B cell (primary cell): Measurements from ENCODE around the gene PTCD2. TPM values are rescaled to one million over a fixed set of nuclear protein-coding genes. Genes with fewer than 3 reads are reported as not detected.

Source experiments
- ATAC-seq: fragments of 200-7000 bp; cut with Tn5 transposase; one replicate; pipeline ENCODE4 v1.10.0; 2021; ENCODE audit warnings: low read depth, mild to moderate bottlenecking, moderate number of reproducible peaks, moderate library complexity
- CTCF ChIA-PET: fragments of 350-600 bp; sonication (Branson Sonifier 250); formaldehyde crosslinking; loops from one replicate; lab custom pipeline; 2021; ENCODE audit warnings: antibody characterized with exemption, inconsistent platforms; lab: Charles Lee
- POLR2A ChIA-PET: fragments of 350-600 bp; sonication (Branson Sonifier 250); formaldehyde crosslinking; loops from one replicate; lab custom pipeline; 2021; ENCODE audit warnings: antibody characterized with exemption; lab: Charles Lee
- DNase-seq: peaks from one replicate; pipeline ENCODE4 v3.0.0; 2013
- H2AFZ ChIP-seq: 2 replicates; pipeline ENCODE4 v1.6.1; 2012; ENCODE audit warnings: mild to moderate bottlenecking, low read depth, low read length; ENCODE audit not compliant: insufficient read depth, poor library complexity, severe bottlenecking
- H3K27ac ChIP-seq, 2 donors: 1 replicate in 1 of 2; 2 replicates in 1 of 2; pipeline ENCODE4 v1.5.1; 2012 to 2013; ENCODE audit warnings: low read length in 2 of 2, mild to moderate bottlenecking in 2 of 2, moderate library complexity in 1 of 2
- H3K27me3 ChIP-seq, 4 experiments: fragments of 200-600 bp in 1 of 4; sonication (generic) in 1 of 4; replicated peaks in 1 of 4; 1 replicate in 2 of 4; 2 replicates in 2 of 4; pipeline versions ENCODE4 v1.6.1 to v1.7.0; 2013 to 2016; ENCODE audit warnings: low read length in 3 of 4, mild to moderate bottlenecking in 2 of 4, mixed read lengths in 1 of 4, moderate library complexity in 1 of 4; ENCODE audit not compliant: insufficient read depth in 4 of 4, control insufficient read depth in 3 of 4; ENCODE audit errors: control extremely low read depth in 1 of 4
- H3K36me3 ChIP-seq, 2 experiments: replicated peaks in 1 of 2; 1 replicate in 1 of 2; 2 replicates in 1 of 2; pipeline versions ENCODE4 v1.6.1 to v1.7.1; 2013; ENCODE audit warnings: low read length in 1 of 2; ENCODE audit not compliant: insufficient read depth in 2 of 2, control insufficient read depth in 1 of 2; ENCODE audit errors: control extremely low read depth in 1 of 2, extremely low read depth in 1 of 2
- H3K4me1 ChIP-seq, 2 donors: fragments of 200-600 bp in 1 of 2; sonication (generic) in 1 of 2; 1 replicate in 1 of 2; 2 replicates in 1 of 2; pipeline versions ENCODE4 v1.5.1 to v1.6.1; 2013 to 2017; ENCODE audit warnings: low read length in 2 of 2; ENCODE audit not compliant: control insufficient read depth in 2 of 2, insufficient read depth in 2 of 2
- H3K4me2 ChIP-seq: replicated peaks from 2 replicates; pipeline ENCODE3; 2012; ENCODE audit warnings: mild to moderate bottlenecking, low read depth, low read length; ENCODE audit not compliant: poor library complexity, severe bottlenecking
- H3K4me3 ChIP-seq, 5 experiments: fragments of 200-600 bp in 1 of 5; sonication (generic) in 1 of 5; 1 replicate in 3 of 5; 2 replicates in 2 of 5; pipeline versions ENCODE4 v1.5.1 to v1.7.0; 2011 to 2016; ENCODE audit warnings: low read length in 4 of 5, mild to moderate bottlenecking in 4 of 5, low read depth in 2 of 5, control low read depth in 1 of 5, moderate library complexity in 1 of 5; ENCODE audit not compliant: insufficient read depth in 1 of 5; ENCODE audit errors: control extremely low read depth in 1 of 5, extremely low read depth in 1 of 5
- H3K79me2 ChIP-seq: fragments of 200-600 bp; sonication (generic); one replicate; pipeline ENCODE4 v1.6.0; 2016; ENCODE audit warnings: low read length; ENCODE audit not compliant: control insufficient read depth, insufficient read depth
- H3K9ac ChIP-seq: fragments of 200-600 bp; sonication (generic); 2 replicates; pipeline ENCODE4 v1.6.1; 2017; ENCODE audit warnings: mild to moderate bottlenecking, low read length, moderate library complexity
- H3K9me3 ChIP-seq, 3 donors: one replicate each; pipeline versions ENCODE4 v1.6.1 to v1.7.1; 2013; ENCODE audit warnings: low read length in 2 of 3; ENCODE audit not compliant: control insufficient read depth in 2 of 3, insufficient read depth in 1 of 3; ENCODE audit errors: control extremely low read depth in 1 of 3
- H4K20me1 ChIP-seq: 2 replicates; pipeline ENCODE4 v1.6.0; 2012; ENCODE audit warnings: mild to moderate bottlenecking, low read length; ENCODE audit not compliant: insufficient read depth, control insufficient read depth, poor library complexity, severe bottlenecking
- H3K27ac Mint-ChIP-seq: one replicate; pipeline ENCODE4 v1.8.0; 2021; ENCODE audit warnings: mixed read lengths
- H3K27me3 Mint-ChIP-seq: one replicate; pipeline ENCODE4 v1.8.0; 2021; ENCODE audit warnings: mixed read lengths
- H3K4me1 Mint-ChIP-seq: one replicate; pipeline ENCODE4 v1.8.0; 2021; ENCODE audit warnings: mixed read lengths
- H3K4me3 Mint-ChIP-seq: one replicate; pipeline ENCODE4 v1.8.0; 2021; ENCODE audit warnings: mixed read lengths
- H3K9me3 Mint-ChIP-seq: one replicate; pipeline ENCODE4 v1.8.0; 2022; ENCODE audit warnings: mixed read lengths; ENCODE audit not compliant: insufficient read depth
- CTCF ChIP-seq: fragments of 200-600 bp; IDR thresholded peaks from one replicate; pipeline ENCODE4 v1.8.0; 2022; ENCODE audit warnings: antibody characterized with exemption, mild to moderate bottlenecking
- EZH2 ChIP-seq: IDR thresholded peaks from 2 replicates; pipeline ENCODE4 v1.6.1; 2012; ENCODE audit warnings: borderline replicate concordance, low read depth, mild to moderate bottlenecking, moderate library complexity, low read length; ENCODE audit not compliant: insufficient read depth, poor library complexity, severe bottlenecking
- WGBS: methylation state at CpG from one replicate; pipeline ENCODE4 v1.1.5; 2013; ENCODE audit warnings: missing lambda C conversion rate; ENCODE audit not compliant: insufficient coverage; 5-methylcytosine and 5-hydroxymethylcytosine counted together
- intact Hi-C: fragments of 100-400 bp; cut with micrococcal nuclease; formaldehyde crosslinking; loops from one replicate; pipeline ENCODE4 v1.10.0; 2022
- polyA plus RNA-seq: library from polyadenylated mRNA; depleted of rRNA; stranded (reverse); fragments of >200 nt; gene quantifications from 2 replicates; pipeline ENCODE4 v1.2.3, GENCODE V29; 2012
- total RNA-seq, 2 donors: library from RNA; stranded (reverse); fragments of 120-200 nt in 1 of 2; gene quantifications; 1 replicate in 1 of 2; 2 replicates in 1 of 2; pipeline versions ENCODE4 v1.2.3 to v1.2.4, GENCODE V29; 2013 to 2022

PTCD2 gene
- total and polyA plus RNA-seq, 2 donors (not counting 1 experiment from before 2014, with no cell fraction given): 3.7 to 10.5 TPM

- H3K36me3 ChIP-seq: peaks cover 0 to 11% of the 10 kb centered on the region in 2 experiments
- H3K27me3 ChIP-seq: no peaks in the 10 kb centered on the region
- no peaks in the 10 kb centered on the region for H3K9me3 Mint-ChIP-seq
- 97% methylated on average over 4 of the region's 4 CpGs for WGBS
- H3K4me3 Mint-ChIP-seq: no peak overlapping the region
- no peaks in the 10 kb centered on the region for H3K4me1 ChIP-seq
- no peak for TF ChIP-seq CTCF
- H3K4me1 Mint-ChIP-seq: peaks cover 7% of the 10 kb centered on the region
- H3K27ac ChIP-seq: no peak overlapping the region
- ATAC-seq (no peak), DNase-seq (no peak)
- no peak overlapping the region for H3K27ac Mint-ChIP-seq
- no peaks in the 10 kb centered on the region for H4K20me1 ChIP-seq
- POLR2A ChIA-PET: no interaction called here
- H3K4me2 ChIP-seq: no peak overlapping the region
- H3K9me3 ChIP-seq: no peaks in the 10 kb centered on the region
- H3K79me2 ChIP-seq: no peaks in the 10 kb centered on the region
- H2AFZ ChIP-seq: no peak overlapping the region
- intact Hi-C loops: no loop called here
- H3K27me3 Mint-ChIP-seq: no peaks in the 10 kb centered on the region
- CTCF ChIA-PET: interaction anchor here (1.9 to 6.3 kb wide), 3 partner anchors 13 to 193 kb away, joined by 6 to 65 read pairs (median 7); no protein-coding TSS in a partner anchor
- H3K4me3 ChIP-seq: no peak overlapping the region
- no peak overlapping the region for H3K9ac ChIP-seq
Measured at GRCh38 chr5:72364951-72365350, 44.8 kb downstream of the PTCD2 start.

- Histone ChIP-seq H3K27me3 (no peaks in the 10 kb centered on the region), H3K36me3 (peaks cover 0 to 8% of the 10 kb centered on the region in 2 experiments), H3K4me2 (no peak overlapping the region), H4K20me1 (no peaks in the 10 kb centered on the region), H3K79me2 (no peaks in the 10 kb centered on the region), H3K4me1 (no peaks in the 10 kb centered on the region), H3K9ac (no peak overlapping the region), H3K27ac (no peak overlapping the region), H3K4me3 (no peak overlapping the region), H3K9me3 (no peaks in the 10 kb centered on the region), H2AFZ (no peak overlapping the region)
- TF ChIP-seq EZH2: no peak
- TF ChIP-seq CTCF: peak; percentile 74
- CTCF ChIA-PET: interaction anchor here (0.6 to 6.3 kb wide), 18 partner anchors 10 to 1170 kb away, joined by 3 to 65 read pairs (median 4); no protein-coding TSS in a partner anchor
- Mint-ChIP-seq H3K9me3 (no peaks in the 10 kb centered on the region), H3K27me3 (no peaks in the 10 kb centered on the region), H3K27ac (no peak overlapping the region), H3K4me3 (no peak overlapping the region), H3K4me1 (peaks cover 7% of the 10 kb centered on the region)
- POLR2A ChIA-PET: no interaction called here
- intact Hi-C loops: loop anchor here (1.0 kb wide), 2 partner anchors 190 to 453 kb away; no protein-coding TSS in a partner anchor
- DNase-seq: peak; percentile 69
- WGBS: 31% methylated on average over 4 of the region's 7 CpGs
- ATAC-seq: peak; percentile 64
Measured at GRCh38 chr5:72366324-72366976, 46.3 kb downstream of the PTCD2 start.
